ENCODE data around the gene TP63.

TP63 gene

GRCh38 chr3:189787632-189788031, 156.4 kb downstream of the TP63 start:
- no peak for DNase-seq

- no peak for DNase-seq
Measured at GRCh38 chr3:189789432-189789831, 158.2 kb downstream of the TP63 start.

- DNase-seq = no peak
Measured at GRCh38 chr3:189790658-189791057, 159.5 kb downstream of the TP63 start.

- DNase-seq = no peak
Measured at GRCh38 chr3:189792046-189792929, 161.1 kb downstream of the TP63 start.

- peak; percentile 67 for DNase-seq
Measured at GRCh38 chr3:189794518-189794917, 163.3 kb downstream of the TP63 start.

GRCh38 chr3:189797103-189797750, 166.0 kb downstream of the TP63 start:
- DNase-seq = no peak

GRCh38 chr3:189799366-189799765, 168.2 kb downstream of the TP63 start:
- no peak for DNase-seq

GRCh38 chr3:189800436-189800835, 169.2 kb downstream of the TP63 start:
- no peak for DNase-seq

GRCh38 chr3:189803254-189803653, 172.1 kb downstream of the TP63 start:
- no peak for DNase-seq

- no peak for DNase-seq
Measured at GRCh38 chr3:189805375-189806067, 174.3 kb downstream of the TP63 start.

GRCh38 chr3:189806171-189806951, 175.2 kb downstream of the TP63 start:
- no peak for DNase-seq

- no peak for DNase-seq
Measured at GRCh38 chr3:189808246-189809007, 177.2 kb downstream of the TP63 start.

GRCh38 chr3:189809583-189809982, 178.4 kb downstream of the TP63 start:
- no peak for DNase-seq

GRCh38 chr3:189812806-189813465, 181.7 kb downstream of the TP63 start:
- DNase-seq = no peak

- no peak for DNase-seq
Measured at GRCh38 chr3:189813647-189814240, 182.6 kb downstream of the TP63 start.

- no peak for DNase-seq
Measured at GRCh38 chr3:189820365-189820720, 189.2 kb downstream of the TP63 start.

GRCh38 chr3:189821262-189821661, 190.1 kb downstream of the TP63 start:
- no peak for DNase-seq

- DNase-seq = no peak
Measured at GRCh38 chr3:189822726-189823125, 191.5 kb downstream of the TP63 start.

GRCh38 chr3:189824629-189825312, 193.6 kb downstream of the TP63 start:
- peak; percentile 47 for DNase-seq

- DNase-seq = no peak
Measured at GRCh38 chr3:189826566-189826965, 195.4 kb downstream of the TP63 start.

- no peak for DNase-seq
Measured at GRCh38 chr3:189827108-189827507, 195.9 kb downstream of the TP63 start.
